Right atrium auricular region (tissue), 2 donors: ENCODE results near the gene MAP1B. TPM values are rescaled to one million over a fixed set of nuclear protein-coding genes. Genes with fewer than 3 reads are reported as not detected.
"Not testable (repeated sequence)": the region's sequence is repeated elsewhere in the genome, so short reads cannot be mapped to it uniquely, and the experiment has no call there.

Source experiments
- DNase-seq: peaks from one replicate; pipeline ENCODE4 v3.0.0-alpha.2; 2019; ENCODE audit warnings: low spot score
- H3K27ac ChIP-seq, 2 donors: fragments of 200-600 bp; sonication (generic); 1 replicate in 1 of 2; 2 replicates in 1 of 2; pipeline ENCODE4 v1.5.1; 2016 to 2019
- H3K27me3 ChIP-seq, 2 donors: fragments of 200-600 bp; sonication (generic); one replicate each; pipeline versions ENCODE4 v1.5.1 to v1.6.0; 2017 to 2019
- H3K36me3 ChIP-seq: fragments of 200-600 bp; sonication (generic); one replicate; pipeline ENCODE4 v1.5.1; 2016
- H3K4me1 ChIP-seq, 2 donors: fragments of 200-600 bp; sonication (generic); one replicate each; pipeline versions ENCODE4 v1.5.1 to v1.6.0; 2017 to 2019
- H3K4me3 ChIP-seq, 2 donors: fragments of 200-600 bp; sonication (generic); 1 replicate in 1 of 2; 2 replicates in 1 of 2; pipeline ENCODE4 v1.5.1; 2017 to 2019; ENCODE audit warnings: mild to moderate bottlenecking in 1 of 2, moderate library complexity in 1 of 2
- H3K9me3 ChIP-seq, 2 donors: fragments of 200-600 bp; sonication (generic); one replicate each; pipeline ENCODE4 v1.5.1; 2019
- total RNA-seq, 2 donors: library from RNA; depleted of rRNA; stranded (reverse); fragments of >200 nt; gene quantifications; one replicate each; pipeline ENCODE4 v1.1.0, GENCODE V29; 2016
- TF ChIP-seq, protein P1 (sequence below), 2 donors: fragments of 200-600 bp; sonication (generic); IDR thresholded peaks; one replicate each; pipeline ENCODE4 v1.5.1; 2019; ENCODE audit warnings: antibody characterized with exemption in 2 of 2

Gene MAP1B
- total RNA-seq, 2 donors from 2014 or later = 203 to 558 TPM

- no peak for DNase-seq
- H3K27me3 ChIP-seq = no peaks in the 10 kb centered on the region
- H3K27ac ChIP-seq = peak overlapping the region; percentile 75 to 79
- H3K4me3 ChIP-seq = peak overlapping the region in 1 of 2 donors; percentile 14
- no peaks in the 10 kb centered on the region for H3K36me3 ChIP-seq
- no peaks in the 10 kb centered on the region for H3K9me3 ChIP-seq
- peaks cover 0 to 50% of the 10 kb centered on the region in 2 donors for H3K4me1 ChIP-seq
- TF ChIP-seq, protein P1, sequence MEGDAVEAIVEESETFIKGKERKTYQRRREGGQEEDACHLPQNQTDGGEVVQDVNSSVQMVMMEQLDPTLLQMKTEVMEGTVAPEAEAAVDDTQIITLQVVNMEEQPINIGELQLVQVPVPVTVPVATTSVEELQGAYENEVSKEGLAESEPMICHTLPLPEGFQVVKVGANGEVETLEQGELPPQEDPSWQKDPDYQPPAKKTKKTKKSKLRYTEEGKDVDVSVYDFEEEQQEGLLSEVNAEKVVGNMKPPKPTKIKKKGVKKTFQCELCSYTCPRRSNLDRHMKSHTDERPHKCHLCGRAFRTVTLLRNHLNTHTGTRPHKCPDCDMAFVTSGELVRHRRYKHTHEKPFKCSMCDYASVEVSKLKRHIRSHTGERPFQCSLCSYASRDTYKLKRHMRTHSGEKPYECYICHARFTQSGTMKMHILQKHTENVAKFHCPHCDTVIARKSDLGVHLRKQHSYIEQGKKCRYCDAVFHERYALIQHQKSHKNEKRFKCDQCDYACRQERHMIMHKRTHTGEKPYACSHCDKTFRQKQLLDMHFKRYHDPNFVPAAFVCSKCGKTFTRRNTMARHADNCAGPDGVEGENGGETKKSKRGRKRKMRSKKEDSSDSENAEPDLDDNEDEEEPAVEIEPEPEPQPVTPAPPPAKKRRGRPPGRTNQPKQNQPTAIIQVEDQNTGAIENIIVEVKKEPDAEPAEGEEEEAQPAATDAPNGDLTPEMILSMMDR (IDR thresholded peaks at IDR 0.05) = no peak
Measured at GRCh38 chr5:72166070-72166979, 59.0 kb downstream of the MAP1B start.

DNA sequence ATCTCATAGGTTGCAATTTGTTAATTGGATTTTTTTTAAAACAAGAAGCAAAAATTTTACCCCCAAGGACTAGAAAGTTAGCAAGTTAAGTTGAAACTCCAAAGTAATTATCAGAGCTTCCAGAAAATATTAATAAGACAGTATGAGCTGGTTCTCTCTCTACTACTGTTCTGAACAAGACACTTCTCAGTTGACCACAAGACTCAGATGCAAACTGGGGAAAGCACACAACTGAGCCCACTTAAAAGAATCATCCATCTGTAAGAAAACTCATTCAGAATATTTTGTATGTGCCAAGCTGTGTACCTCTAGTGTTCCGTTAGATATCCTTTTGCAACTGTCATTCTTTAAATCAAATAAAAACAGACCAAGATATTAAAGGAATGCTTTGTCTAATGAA, 60.0 kb downstream of the MAP1B start:
- Histone ChIP-seq H3K36me3 (no peaks in the 10 kb centered on the region), H3K4me1 (peaks cover 0 to 51% of the 10 kb centered on the region in 2 donors), H3K4me3 (no peak overlapping the region), H3K27ac (peak overlapping the region; percentile 75 to 79), H3K9me3 (no peaks in the 10 kb centered on the region), H3K27me3 (no peaks in the 10 kb centered on the region)
- DNase-seq = no peak
- TF ChIP-seq, protein P1 (IDR thresholded peaks at IDR 0.05) = no peak

DNA sequence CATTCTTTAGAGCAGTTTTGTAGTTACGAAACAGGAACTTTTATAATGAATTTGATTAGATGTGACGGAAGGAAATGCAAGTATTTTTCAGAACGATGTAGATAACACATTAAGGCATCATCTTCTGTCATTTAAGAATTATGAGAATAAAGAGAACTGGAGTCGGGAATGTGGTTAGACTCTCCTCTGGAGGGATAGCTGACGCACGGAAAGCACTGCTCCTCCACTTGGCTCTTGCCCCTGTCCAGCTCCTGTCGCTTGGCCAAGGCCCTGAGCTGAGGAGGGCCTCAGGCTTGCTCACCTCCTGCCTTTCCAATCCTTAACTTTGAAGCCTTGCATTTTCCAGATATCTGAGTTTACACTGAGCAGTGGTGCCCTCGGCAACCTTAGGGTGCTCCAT, 60.5 kb downstream of the MAP1B start:
- Histone ChIP-seq H3K27ac (peak overlapping the region; percentile 75 to 79), H3K27me3 (no peaks in the 10 kb centered on the region), H3K4me1 (peaks cover 0 to 51% of the 10 kb centered on the region in 2 donors), H3K9me3 (no peaks in the 10 kb centered on the region), H3K36me3 (no peaks in the 10 kb centered on the region), H3K4me3 (no peak overlapping the region)
- TF ChIP-seq, protein P1 (IDR thresholded peaks at IDR 0.05) = no peak
- peak; percentile 69 for DNase-seq

DNA sequence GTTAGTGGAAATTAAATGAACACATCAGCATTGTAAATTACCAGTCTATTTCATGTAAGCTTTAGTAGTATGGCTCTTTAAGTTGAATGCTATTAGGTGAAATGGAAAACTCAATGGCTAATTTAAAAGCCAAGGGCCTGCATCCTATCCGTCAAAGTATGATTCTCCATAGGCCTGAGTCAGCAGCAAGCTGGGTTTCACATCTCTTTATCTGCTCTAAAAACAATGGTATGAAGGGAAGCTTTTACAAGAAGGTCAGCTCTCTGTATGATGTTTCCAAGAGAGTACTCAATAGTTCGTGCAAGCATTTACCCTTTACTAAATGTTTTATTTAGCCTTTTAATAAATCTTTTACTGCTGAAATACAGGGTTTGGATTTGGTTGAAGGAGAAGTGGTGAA, 62.8 kb downstream of the MAP1B start:
- DNase-seq = no peak
- H3K36me3 ChIP-seq = no peaks in the 10 kb centered on the region
- H3K27me3 ChIP-seq = no peaks in the 10 kb centered on the region
- TF ChIP-seq, protein P1 (IDR thresholded peaks at IDR 0.05) = no peak
- peak overlapping the region in 1 of 2 donors; percentile 71 for H3K27ac ChIP-seq
- no peaks in the 10 kb centered on the region for H3K9me3 ChIP-seq
- H3K4me3 ChIP-seq = no peak overlapping the region
- peaks cover 0 to 45% of the 10 kb centered on the region in 2 donors for H3K4me1 ChIP-seq

DNA sequence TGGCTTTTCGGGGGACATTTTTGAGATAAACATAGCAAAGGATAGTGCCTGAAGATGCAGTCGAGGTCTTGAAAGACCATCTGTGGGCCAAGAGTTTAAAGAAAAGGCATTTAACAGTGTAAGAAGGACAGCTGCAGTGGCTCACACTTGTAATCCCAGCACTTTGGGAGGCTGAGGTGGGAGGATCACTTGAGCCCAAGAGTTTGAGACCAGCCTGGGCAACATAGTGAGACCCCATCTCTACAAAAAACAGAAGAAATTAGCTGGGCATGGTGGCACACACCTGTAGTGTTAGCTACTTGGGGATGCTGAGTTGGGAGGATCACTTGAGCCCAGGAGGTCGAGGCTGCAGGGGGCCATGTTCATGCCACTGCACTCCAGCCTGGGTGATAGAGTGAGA, 63.9 kb downstream of the MAP1B start:
- not testable (repeated sequence) for H3K27me3 ChIP-seq, DNase-seq, H3K4me3 ChIP-seq, H3K9me3 ChIP-seq, H3K36me3 ChIP-seq
- Histone ChIP-seq H3K27ac (peak overlapping the region; percentile 71 to 74), H3K4me1 (peaks cover 0 to 34% of the 10 kb centered on the region in 2 donors)

DNA sequence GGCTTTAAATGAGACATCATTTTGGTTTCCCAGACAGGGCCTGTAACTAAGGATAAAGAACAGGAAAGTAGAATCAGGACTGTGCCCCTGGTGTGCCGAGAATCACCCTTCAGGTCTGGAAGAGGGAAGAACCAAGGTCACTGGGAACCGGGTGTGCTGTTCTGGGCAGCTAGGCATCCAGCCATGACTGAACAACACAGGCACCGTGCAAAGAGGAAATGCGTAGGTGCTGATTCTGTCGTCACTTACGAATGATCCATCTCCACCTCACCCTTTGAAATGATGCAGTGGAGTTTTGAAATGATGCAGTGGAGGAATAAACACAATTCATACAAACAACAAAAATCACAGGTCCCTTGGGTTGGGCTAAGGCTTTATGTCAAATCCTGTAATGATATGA, 64.4 kb downstream of the MAP1B start:
- H3K9me3 ChIP-seq = no peaks in the 10 kb centered on the region
- no peaks in the 10 kb centered on the region for H3K36me3 ChIP-seq
- no peak overlapping the region for H3K4me3 ChIP-seq
- peak overlapping the region; percentile 71 to 74 for H3K27ac ChIP-seq
- peaks cover 0 to 29% of the 10 kb centered on the region in 2 donors for H3K4me1 ChIP-seq
- TF ChIP-seq, protein P1 (IDR thresholded peaks at IDR 0.05) = no peak
- no peak for DNase-seq
- no peaks in the 10 kb centered on the region for H3K27me3 ChIP-seq
